WERI-Rb-1 (cell line): ENCODE results near the gene MEGF8.

ENCODE experiments used
- DNase-seq: peaks from one replicate; pipeline ENCODE4 v3.0.0-alpha.2; 2020
- H3K27ac ChIP-seq: fragments of 250-450 bp; sonication (Bioruptor Pico); 2 replicates; pipeline ENCODE4 v1.5.1; 2020; ENCODE audit warnings: mild to moderate bottlenecking, moderate library complexity
- H3K27me3 ChIP-seq: fragments of 250-450 bp; sonication (Bioruptor Pico); 2 replicates; pipeline ENCODE4 v1.5.1; 2021; ENCODE audit warnings: mild to moderate bottlenecking, low read depth, moderate library complexity; ENCODE audit not compliant: insufficient read depth, severe bottlenecking
- H3K36me3 ChIP-seq: fragments of 250-450 bp; sonication (Bioruptor Pico); 2 replicates; pipeline ENCODE4 v1.5.1; 2020; ENCODE audit warnings: mild to moderate bottlenecking, moderate library complexity
- H3K4me3 ChIP-seq: 2 replicates; pipeline ENCODE4 v1.5.1; 2011; ENCODE audit warnings: low read depth, mild to moderate bottlenecking, control low read depth, low read length
- H3K9me3 ChIP-seq: fragments of 250-450 bp; sonication (Bioruptor Pico); 2 replicates; pipeline ENCODE4 v1.5.1; 2021; ENCODE audit warnings: mild to moderate bottlenecking, moderate library complexity; ENCODE audit not compliant: severe bottlenecking
- TF ChIP-seq, protein P1 (sequence below): IDR thresholded peaks from 2 replicates; pipeline ENCODE4 v1.5.1; 2011; ENCODE audit warnings: low read depth, mild to moderate bottlenecking, control low read depth, inconsistent platforms, low read length

MEGF8 gene

DNA sequence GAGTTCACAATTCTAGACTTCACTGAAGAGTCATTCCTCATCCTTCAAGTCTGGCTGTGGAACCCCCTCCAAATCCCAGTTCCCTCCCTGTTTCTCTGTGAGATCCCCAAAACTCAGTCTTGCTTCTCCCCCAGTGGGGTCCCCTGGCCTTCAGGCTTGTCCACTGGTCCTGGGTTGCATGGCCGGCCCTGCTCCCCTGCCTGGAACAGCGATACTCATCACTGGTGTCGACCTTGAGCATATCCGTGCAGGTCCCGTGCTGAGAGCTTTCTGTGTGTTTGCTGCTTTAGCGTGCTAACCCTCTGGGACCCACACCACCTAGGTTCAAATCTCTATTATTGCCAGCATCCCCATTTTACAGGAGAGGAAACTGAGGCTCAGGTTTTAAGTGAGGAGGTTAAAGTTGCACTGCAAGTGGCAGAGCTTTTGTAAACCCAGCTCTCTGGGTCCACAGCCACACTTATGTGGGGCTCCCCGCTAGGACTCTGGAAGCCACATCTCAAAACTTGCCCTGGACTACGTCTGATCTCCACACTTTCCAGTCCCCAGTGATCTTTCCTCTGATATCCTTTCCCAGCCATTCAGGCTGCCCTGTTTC is 86.2 kb downstream of the MEGF8 start:
- no peaks in the 10 kb centered on the region for H3K9me3 ChIP-seq
- TF ChIP-seq, protein P1, sequence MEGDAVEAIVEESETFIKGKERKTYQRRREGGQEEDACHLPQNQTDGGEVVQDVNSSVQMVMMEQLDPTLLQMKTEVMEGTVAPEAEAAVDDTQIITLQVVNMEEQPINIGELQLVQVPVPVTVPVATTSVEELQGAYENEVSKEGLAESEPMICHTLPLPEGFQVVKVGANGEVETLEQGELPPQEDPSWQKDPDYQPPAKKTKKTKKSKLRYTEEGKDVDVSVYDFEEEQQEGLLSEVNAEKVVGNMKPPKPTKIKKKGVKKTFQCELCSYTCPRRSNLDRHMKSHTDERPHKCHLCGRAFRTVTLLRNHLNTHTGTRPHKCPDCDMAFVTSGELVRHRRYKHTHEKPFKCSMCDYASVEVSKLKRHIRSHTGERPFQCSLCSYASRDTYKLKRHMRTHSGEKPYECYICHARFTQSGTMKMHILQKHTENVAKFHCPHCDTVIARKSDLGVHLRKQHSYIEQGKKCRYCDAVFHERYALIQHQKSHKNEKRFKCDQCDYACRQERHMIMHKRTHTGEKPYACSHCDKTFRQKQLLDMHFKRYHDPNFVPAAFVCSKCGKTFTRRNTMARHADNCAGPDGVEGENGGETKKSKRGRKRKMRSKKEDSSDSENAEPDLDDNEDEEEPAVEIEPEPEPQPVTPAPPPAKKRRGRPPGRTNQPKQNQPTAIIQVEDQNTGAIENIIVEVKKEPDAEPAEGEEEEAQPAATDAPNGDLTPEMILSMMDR: no peak
- H3K4me3 ChIP-seq: no peak overlapping the region
- no peaks in the 10 kb centered on the region for H3K36me3 ChIP-seq
- no peak overlapping the region for H3K27ac ChIP-seq
- no peak for DNase-seq
- H3K27me3 ChIP-seq: no peaks in the 10 kb centered on the region

DNA sequence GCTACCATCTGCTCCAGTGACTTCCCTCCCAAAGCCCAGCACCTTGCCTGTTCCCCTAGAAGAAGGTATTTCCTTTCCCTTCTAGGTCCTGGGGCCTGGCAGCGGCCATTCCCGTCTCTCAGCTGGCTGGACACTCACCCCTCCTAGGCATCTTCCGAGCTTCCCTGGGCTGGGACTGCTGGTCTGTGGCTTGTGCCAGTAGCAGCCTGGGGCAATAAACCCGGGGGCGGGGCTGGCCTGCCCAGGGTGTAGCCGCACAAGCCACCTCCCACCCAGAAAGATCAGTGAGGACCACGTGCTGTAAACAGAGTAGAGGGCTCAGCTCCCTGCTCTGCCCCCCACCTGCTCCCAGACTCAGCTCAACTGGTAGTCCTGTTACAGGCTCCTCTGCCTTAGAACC is 86.8 kb downstream of the MEGF8 start:
- DNase-seq: peak; percentile 69
- Histone ChIP-seq H3K9me3 (no peaks in the 10 kb centered on the region), H3K27me3 (no peaks in the 10 kb centered on the region), H3K4me3 (no peak overlapping the region), H3K36me3 (no peaks in the 10 kb centered on the region), H3K27ac (no peak overlapping the region)
- TF ChIP-seq, protein P1: no peak

DNA sequence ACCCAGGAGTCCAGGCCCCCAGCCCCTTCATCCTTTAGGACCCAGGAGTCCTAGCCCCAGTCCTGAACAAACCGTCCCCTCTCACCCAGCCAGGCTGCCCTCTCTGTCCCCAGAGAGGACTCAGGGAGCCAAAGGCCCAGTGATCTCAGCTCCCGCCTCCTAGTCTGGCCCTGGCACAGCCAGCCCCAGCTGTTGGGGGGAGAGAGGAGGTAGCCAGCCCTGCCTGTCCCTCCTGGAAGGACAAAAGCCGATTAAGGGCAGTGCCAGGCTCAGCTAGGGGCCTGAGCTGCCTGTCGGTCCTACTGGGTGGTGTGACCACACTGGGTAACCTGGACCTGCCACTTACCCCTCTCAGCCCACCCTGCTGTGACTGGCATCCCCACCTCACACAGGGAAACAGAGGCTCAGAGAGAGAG is 87.2 kb downstream of the MEGF8 start:
- Histone ChIP-seq H3K36me3 (no peaks in the 10 kb centered on the region), H3K27me3 (no peaks in the 10 kb centered on the region), H3K27ac (no peak overlapping the region), H3K9me3 (no peaks in the 10 kb centered on the region), H3K4me3 (no peak overlapping the region)
- DNase-seq: no peak
- TF ChIP-seq, protein P1: no peak

DNA sequence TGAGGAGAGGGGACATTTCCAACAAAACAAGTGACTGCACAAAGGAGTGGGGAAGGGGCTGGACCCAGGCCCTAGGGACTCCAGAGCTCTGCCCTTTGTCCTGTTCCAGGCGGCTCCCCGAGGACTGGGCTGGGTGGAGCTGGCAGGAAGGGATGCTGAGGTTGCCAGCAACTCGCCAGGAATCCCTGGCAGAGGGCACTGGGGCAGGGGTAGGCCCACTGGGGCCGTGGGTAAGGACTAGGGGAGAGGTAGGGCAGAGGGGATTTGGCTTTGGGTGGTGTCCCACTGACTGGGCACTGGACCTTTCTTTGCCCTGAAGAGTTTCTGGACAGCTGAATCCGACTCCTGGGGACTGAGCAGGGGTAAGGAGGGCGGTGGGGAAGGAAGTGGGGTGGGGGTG is 93.9 kb downstream of the MEGF8 start:
- no peak overlapping the region for H3K27ac ChIP-seq
- no peak overlapping the region for H3K4me3 ChIP-seq
- peaks cover 2% of the 10 kb centered on the region for H3K9me3 ChIP-seq
- H3K27me3 ChIP-seq: no peaks in the 10 kb centered on the region
- no peak for DNase-seq
- H3K36me3 ChIP-seq: no peaks in the 10 kb centered on the region
- TF ChIP-seq, protein P1: no peak

DNA sequence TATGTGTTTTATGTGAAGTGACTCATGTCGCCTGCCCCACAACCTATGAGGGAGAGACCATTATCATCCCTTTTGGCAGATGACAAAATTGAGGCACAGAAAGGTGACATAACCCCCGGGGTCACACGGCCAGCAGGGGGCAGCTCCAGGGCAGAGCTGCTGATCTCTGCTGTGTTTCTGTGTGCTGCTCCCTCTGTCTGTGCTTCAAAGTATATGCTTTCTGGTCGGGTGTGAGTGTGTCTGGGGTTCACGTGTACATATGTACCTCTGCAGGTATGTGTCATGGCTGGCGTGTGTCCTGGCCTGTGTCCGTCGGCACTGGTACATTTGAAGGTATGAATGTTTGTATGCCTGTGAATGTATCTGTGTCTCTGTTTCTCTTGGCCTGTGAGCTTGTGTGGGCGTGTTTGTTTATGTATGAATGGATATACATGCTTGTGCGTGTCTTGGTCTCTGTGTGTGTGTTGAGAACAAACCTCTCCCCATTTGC is 94.7 kb downstream of the MEGF8 start:
- DNase-seq: peak; percentile 62
- peaks cover 2% of the 10 kb centered on the region for H3K9me3 ChIP-seq
- no peak overlapping the region for H3K27ac ChIP-seq

More for the DNA sequence above, 94.7 kb downstream of the MEGF8 start:
- TF ChIP-seq, protein P1: peak; percentile 80
- Histone ChIP-seq H3K4me3 (no peak overlapping the region), H3K27me3 (no peaks in the 10 kb centered on the region), H3K36me3 (no peaks in the 10 kb centered on the region)
